Activated CD8-positive, alpha-beta T cell treated with anti-CD3 and anti-CD28 coated beads, Interleukin-2, amount 10 ng/mL, durations not matched to agents 7 days and 5 days (primary cell): Measurements from ENCODE around the gene C3AR1. TPM values are rescaled to one million over a fixed set of nuclear protein-coding genes. Genes with fewer than 3 reads are reported as not detected.
"Not testable (repeated sequence)": the region's sequence is repeated elsewhere in the genome, so short reads cannot be mapped to it uniquely, and the experiment has no call there.

ENCODE experiments used
- ATAC-seq: fragments of 150-1000 bp; cut with Tn5 transposase; one replicate; pipeline ENCODE4 v1.10.0; 2021; ENCODE audit warnings: moderate library complexity
- CTCF ChIA-PET: fragments of 350-600 bp; sonication (Branson Sonifier 250); formaldehyde crosslinking; loops from one replicate; lab custom pipeline; 2021; ENCODE audit warnings: antibody characterized with exemption; lab: Charles Lee
- POLR2A ChIA-PET: fragments of 350-600 bp; sonication (Branson Sonifier 250); formaldehyde crosslinking; loops from one replicate; lab custom pipeline; 2021; ENCODE audit warnings: antibody characterized with exemption; lab: Charles Lee
- DNase-seq: peaks from one replicate; pipeline ENCODE4 v3.0.0-alpha.2; 2020
- H3K27ac Mint-ChIP-seq: one replicate; pipeline ENCODE4 v1.8.0; 2021; ENCODE audit warnings: mild to moderate bottlenecking, mixed read lengths
- H3K27me3 Mint-ChIP-seq: one replicate; pipeline ENCODE4 v1.8.0; 2021; ENCODE audit warnings: low read depth, mixed read lengths
- H3K36me3 Mint-ChIP-seq: one replicate; pipeline ENCODE4 v1.8.0; 2021; ENCODE audit warnings: low read depth, mixed read lengths
- H3K4me1 Mint-ChIP-seq: one replicate; pipeline ENCODE4 v1.8.0; 2021; ENCODE audit warnings: low read depth, mixed read lengths
- H3K4me3 Mint-ChIP-seq: one replicate; pipeline ENCODE4 v1.8.0; 2021; ENCODE audit warnings: mild to moderate bottlenecking, mixed read lengths
- H3K9me3 Mint-ChIP-seq: one replicate; pipeline ENCODE4 v1.8.0; 2022; ENCODE audit warnings: mixed read lengths; ENCODE audit not compliant: insufficient read depth
- total RNA-seq, 2 experiments: library from RNA; stranded (reverse); gene quantifications; one replicate each; pipeline ENCODE4 v1.2.3, GENCODE V29; 2021

Gene C3AR1
- 1 to 10 TPM; 8.8 to 9.1 TPM for total RNA-seq

- Mint-ChIP-seq H3K36me3 (peaks cover 5% of the 10 kb centered on the region), H3K4me1 (peaks cover 41% of the 10 kb centered on the region), H3K27ac (peak within 1 kb of the TSS; percentile 82), H3K4me3 (peak within 1 kb of the TSS; percentile 71), H3K9me3 (no peaks in the 10 kb centered on the region), H3K27me3 (no peaks in the 10 kb centered on the region)
- ChIA-PET POLR2A (interaction anchor here (0.6 to 1.5 kb wide), 7 partner anchors 10 to 1122 kb away, joined by 3 to 4 read pairs (median 3); partner anchors contain the start of genes C12orf57, RNU7-1 and SLC2A3), CTCF (interaction anchor here (0.7 to 4.0 kb wide), 7 partner anchors 9 to 61 kb away, joined by 3 to 47 read pairs (median 4); no protein-coding TSS in a partner anchor)
- DNase-seq: peak; percentile 63
- peak; percentile 100 for ATAC-seq
These were observed at the start of gene C3AR1 for GRCh38 chr12:8065991-8066594. Gene C3AR1 (minus strand): TSS chr12:8066359. CDS start chr12:8060185, 6,174 bp downstream.

DNA sequence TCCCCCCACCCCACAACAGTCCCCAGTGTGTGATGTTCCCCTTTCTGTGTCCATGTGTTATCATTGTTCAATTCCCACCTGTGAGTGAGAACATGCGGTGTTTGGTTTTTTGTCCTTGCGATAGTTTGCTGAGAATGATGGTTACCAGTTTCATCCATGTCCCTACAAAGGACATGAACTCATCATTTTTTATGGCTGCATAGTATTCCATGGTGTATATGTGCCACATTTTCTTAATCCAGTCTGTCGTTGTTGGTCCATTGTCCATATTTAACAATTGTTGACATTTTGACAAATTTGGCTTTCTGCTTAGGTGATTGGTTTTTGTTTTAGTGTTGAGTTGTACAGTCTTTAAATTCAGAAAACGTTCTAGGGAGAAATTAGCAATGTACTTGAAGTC lies 47.0 kb upstream of the C3AR1 start:
- H3K27me3 Mint-ChIP-seq, DNase-seq, ATAC-seq, H3K9me3 Mint-ChIP-seq, H3K36me3 Mint-ChIP-seq, H3K4me1 Mint-ChIP-seq, H3K4me3 Mint-ChIP-seq, POLR2A ChIA-PET, H3K27ac Mint-ChIP-seq: not testable (repeated sequence)
- CTCF ChIA-PET: interaction anchor here (4.1 kb wide), 1 partner anchor 119 kb away, joined by 14 read pairs; no protein-coding TSS in a partner anchor

GRCh38 chr12:8108808-8109398 lies 42.7 kb upstream of the C3AR1 start:
- Mint-ChIP-seq H3K9me3 (peaks cover 4% of the 10 kb centered on the region), H3K4me1 (peaks cover 10% of the 10 kb centered on the region), H3K36me3 (peaks cover 16% of the 10 kb centered on the region), H3K4me3 (no peak overlapping the region), H3K27ac (no peak overlapping the region), H3K27me3 (no peaks in the 10 kb centered on the region)
- DNase-seq (peak; percentile 86), ATAC-seq (peak; percentile 61)
- POLR2A ChIA-PET: no interaction called here
- CTCF ChIA-PET: interaction anchor here (0.8 to 3.7 kb wide), 29 partner anchors 8 to 275 kb away, joined by 3 to 41 read pairs (median 5); partner anchors contain the start of genes CLEC4A and ZNF705A

GRCh38 chr12:8099235-8099634 lies 33.1 kb upstream of the C3AR1 start:
- H3K27me3 Mint-ChIP-seq: no peaks in the 10 kb centered on the region
- H3K27ac Mint-ChIP-seq: no peak overlapping the region
- H3K36me3 Mint-ChIP-seq: peaks cover 48% of the 10 kb centered on the region
- ChIA-PET CTCF (interaction anchor here (1.2 to 3.9 kb wide), 2 partner anchors 9 to 132 kb away, joined by 3 to 21 read pairs; no protein-coding TSS in a partner anchor), POLR2A (no interaction called here)
- H3K4me1 Mint-ChIP-seq: peaks cover 7% of the 10 kb centered on the region
- no peaks in the 10 kb centered on the region for H3K9me3 Mint-ChIP-seq
- H3K4me3 Mint-ChIP-seq: no peak overlapping the region
- ATAC-seq: no peak
- no peak for DNase-seq

- CTCF ChIA-PET: interaction anchor here (3.9 kb wide), 1 partner anchor 12 kb away, joined by 21 read pairs; no protein-coding TSS in a partner anchor
- no peak overlapping the region for H3K4me3 Mint-ChIP-seq
- no peak overlapping the region for H3K27ac Mint-ChIP-seq
- H3K4me1 Mint-ChIP-seq: peaks cover 7% of the 10 kb centered on the region
- H3K27me3 Mint-ChIP-seq: no peaks in the 10 kb centered on the region
- POLR2A ChIA-PET: no interaction called here
- no peaks in the 10 kb centered on the region for H3K9me3 Mint-ChIP-seq
- DNase-seq (no peak), ATAC-seq (no peak)
- H3K36me3 Mint-ChIP-seq: peaks cover 70% of the 10 kb centered on the region
These were observed 30.2 kb upstream of the C3AR1 start for GRCh38 chr12:8096281-8096915.

DNA sequence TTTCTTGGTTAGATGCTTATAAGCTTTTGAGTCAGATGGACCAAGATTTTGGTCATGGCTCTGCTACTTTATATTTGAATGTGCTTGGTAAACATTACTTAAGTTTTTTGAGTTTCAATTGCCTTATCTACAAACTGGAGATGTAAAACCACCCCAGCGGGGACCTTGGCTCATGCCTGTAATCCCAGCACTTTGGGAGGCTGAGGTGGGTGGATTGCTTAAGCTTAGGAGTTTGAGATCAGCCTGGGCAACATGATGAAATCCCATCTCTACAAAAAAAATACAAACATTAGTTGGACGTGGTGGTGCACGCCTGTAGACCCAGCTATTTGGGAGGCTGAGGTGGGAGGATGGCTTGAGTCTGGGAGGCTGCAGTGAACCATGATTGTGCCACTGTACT lies 27.1 kb upstream of the C3AR1 start:
- Mint-ChIP-seq H3K27ac (no peak overlapping the region), H3K4me1 (peaks cover 25% of the 10 kb centered on the region)

DNA sequence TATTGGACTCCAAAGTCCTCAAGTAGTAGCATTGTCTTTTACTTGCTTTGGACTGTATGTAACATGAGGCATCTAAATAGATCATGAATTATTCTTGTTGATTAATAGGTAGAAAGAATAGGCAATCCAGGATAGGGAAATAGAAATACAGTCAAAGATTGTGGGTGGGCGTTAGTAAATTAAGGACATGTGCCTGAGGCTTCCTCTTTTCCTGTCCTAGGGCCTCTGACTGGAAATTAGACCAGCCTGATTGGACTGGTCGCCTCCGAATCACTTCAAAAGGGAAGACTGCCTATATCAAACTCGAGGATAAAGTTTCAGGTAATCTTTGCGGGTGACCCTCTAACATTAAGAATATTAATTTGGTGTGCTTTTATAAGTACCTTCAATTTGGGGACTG lies 23.6 kb upstream of the C3AR1 start:
- peaks cover 44% of the 10 kb centered on the region for H3K4me1 Mint-ChIP-seq
- no peak for ATAC-seq
- ChIA-PET POLR2A (no interaction called here), CTCF (interaction anchor here (4.0 kb wide), 1 partner anchor 12 kb away, joined by 24 read pairs; no protein-coding TSS in a partner anchor)
- H3K36me3 Mint-ChIP-seq: peaks cover 65% of the 10 kb centered on the region
- H3K4me3 Mint-ChIP-seq: no peak overlapping the region
- no peak for DNase-seq
- no peaks in the 10 kb centered on the region for H3K27me3 Mint-ChIP-seq
- peak overlapping the region; percentile 31 for H3K27ac Mint-ChIP-seq
- no peaks in the 10 kb centered on the region for H3K9me3 Mint-ChIP-seq

More for the DNA sequence above, 27.1 kb upstream of the C3AR1 start:
- H3K27me3 Mint-ChIP-seq: no peaks in the 10 kb centered on the region
- H3K9me3 Mint-ChIP-seq: no peaks in the 10 kb centered on the region
- no peak overlapping the region for H3K4me3 Mint-ChIP-seq
- ChIA-PET CTCF (interaction anchor here (0.9 to 2.1 kb wide), 2 partner anchors 15 to 16 kb away, joined by 3 to 10 read pairs; no protein-coding TSS in a partner anchor), POLR2A (no interaction called here)
- DNase-seq (no peak), ATAC-seq (no peak)
- H3K36me3 Mint-ChIP-seq: peaks cover 80% of the 10 kb centered on the region

- ATAC-seq, DNase-seq, H3K9me3 Mint-ChIP-seq, POLR2A ChIA-PET, H3K27me3 Mint-ChIP-seq: not testable (repeated sequence)
- CTCF ChIA-PET: interaction anchor here (0.9 to 4.0 kb wide), 5 partner anchors 11 to 142 kb away, joined by 4 to 24 read pairs (median 4); partner anchors contain the start of gene FOXJ2
- peaks cover 65% of the 10 kb centered on the region for H3K36me3 Mint-ChIP-seq
- peaks cover 48% of the 10 kb centered on the region for H3K4me1 Mint-ChIP-seq
- peak overlapping the region; percentile 92 for H3K27ac Mint-ChIP-seq
- H3K4me3 Mint-ChIP-seq: peak overlapping the region; percentile 64
These were observed 23.1 kb upstream of the C3AR1 start for GRCh38 chr12:8089277-8089676.

- Mint-ChIP-seq H3K36me3 (peaks cover 65% of the 10 kb centered on the region), H3K4me1 (peaks cover 55% of the 10 kb centered on the region), H3K27me3 (no peaks in the 10 kb centered on the region), H3K27ac (peak overlapping the region; percentile 92), H3K9me3 (no peaks in the 10 kb centered on the region), H3K4me3 (peak overlapping the region; percentile 64)
- DNase-seq (peak; percentile 64), ATAC-seq (peak; percentile 86)
- CTCF ChIA-PET: interaction anchor here (0.9 to 4.0 kb wide), 7 partner anchors 11 to 143 kb away, joined by 3 to 24 read pairs (median 4); partner anchors contain the start of gene FOXJ2
- POLR2A ChIA-PET: interaction anchor here (0.8 to 1.0 kb wide), 2 partner anchors 22 to 152 kb away, joined by 3 read pairs; partner anchors contain the start of gene SLC2A3
These were observed 22.4 kb upstream of the C3AR1 start for GRCh38 chr12:8088574-8088973.

GRCh38 chr12:8087666-8088065 lies 21.5 kb upstream of the C3AR1 start:
- H3K4me1 Mint-ChIP-seq: peaks cover 59% of the 10 kb centered on the region
- peaks cover 59% of the 10 kb centered on the region for H3K36me3 Mint-ChIP-seq
- DNase-seq: no peak
- peak overlapping the region; percentile 92 for H3K27ac Mint-ChIP-seq
- CTCF ChIA-PET: interaction anchor here (1.5 to 4.0 kb wide), 5 partner anchors 10 to 144 kb away, joined by 3 to 24 read pairs (median 5); no protein-coding TSS in a partner anchor
- POLR2A ChIA-PET: interaction anchor here (1.0 to 1.4 kb wide), 2 partner anchors 151 to 152 kb away, joined by 3 to 4 read pairs; partner anchors contain the start of gene SLC2A3
- H3K9me3 Mint-ChIP-seq: no peaks in the 10 kb centered on the region
- no peak for ATAC-seq
- no peaks in the 10 kb centered on the region for H3K27me3 Mint-ChIP-seq
- H3K4me3 Mint-ChIP-seq: peak overlapping the region; percentile 64

DNA sequence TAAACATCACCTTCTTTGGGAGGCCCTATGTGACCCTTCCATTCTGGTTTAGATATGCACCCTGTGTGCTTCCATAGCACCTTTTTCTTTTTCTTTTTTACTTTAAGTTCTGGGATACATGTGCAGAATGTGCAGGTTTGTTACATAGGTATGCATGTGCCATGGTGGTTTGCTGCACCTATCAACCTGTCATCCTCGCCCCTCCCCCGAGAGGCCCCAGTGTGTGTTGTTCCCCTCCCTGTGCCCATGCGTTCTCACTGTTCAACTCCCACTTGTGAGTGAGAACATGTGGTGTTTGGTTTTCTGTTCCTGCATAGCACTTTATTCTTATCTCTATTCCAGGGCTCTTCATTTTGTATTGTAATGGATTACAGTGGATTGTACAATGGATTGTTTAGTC lies 18.2 kb upstream of the C3AR1 start:
- ATAC-seq: not testable (repeated sequence)

More for the DNA sequence above, 18.2 kb upstream of the C3AR1 start:
- H3K9me3 Mint-ChIP-seq, CTCF ChIA-PET, H3K27me3 Mint-ChIP-seq: not testable (repeated sequence)
- peak; percentile 38 for DNase-seq
- POLR2A ChIA-PET: interaction anchor here (0.7 to 2.4 kb wide), 2 partner anchors 57 to 59 kb away, joined by 3 to 5 read pairs; no protein-coding TSS in a partner anchor
- Mint-ChIP-seq H3K4me3 (peak overlapping the region; percentile 95), H3K27ac (peak overlapping the region; percentile 55), H3K4me1 (peaks cover 68% of the 10 kb centered on the region), H3K36me3 (peaks cover 35% of the 10 kb centered on the region)
